ENCODE data around the gene TET3. TPM values are rescaled to one million over a fixed set of nuclear protein-coding genes. Genes with fewer than 3 reads are reported as not detected.

TET3 gene
- total RNA-seq, 2 donors from 2014 or later = 23.5 to 26.3 TPM

GRCh38 chr2:73979686-73980085 lies 5.0 kb upstream of the TET3 start:
- Mint-ChIP-seq H3K27me3 (ENCODE audit: insufficient read depth) (peaks cover 63% of the 10 kb centered on the region), H3K36me3 (ENCODE audit: low read depth) (no peaks in the 10 kb centered on the region), H3K9me3 (no peaks in the 10 kb centered on the region), H3K4me1 (peaks cover 23% of the 10 kb centered on the region), H3K4me3 (no peak overlapping the region), H3K27ac (no peak overlapping the region)
- Histone ChIP-seq H3K9me3 (ENCODE audit: control insufficient read depth, low read length) (no peaks in the 10 kb centered on the region), H3K4me3 (ENCODE audit: low read length) (no peak overlapping the region), H3K36me3 (ENCODE audit: control insufficient read depth, insufficient read depth, low read length) (no peaks in the 10 kb centered on the region), H3K9ac (ENCODE audit: extremely low read depth, low read length, poor library complexity, severe bottlenecking) (no peak overlapping the region), H3K27me3 (ENCODE audit: control insufficient read depth, insufficient read depth, low read length, poor library complexity, severe bottlenecking) (peaks cover 9% of the 10 kb centered on the region), H3K27ac (ENCODE audit: low read depth, low read length) (no peak overlapping the region), H3K4me1 (ENCODE audit: control insufficient read depth, insufficient read depth, low read length) (peaks cover 6% of the 10 kb centered on the region)
- whole genome bisulfite sequencing, 2 experiments (ENCODE audit: insufficient coverage in 1 of 2, insufficient read length in 1 of 2) = 67 to 68% methylated on average over 3 of the region's 3 CpGs
- DNase-seq = no peak
- TF ChIP-seq CTCF (conservative IDR thresholded peaks at IDR 0.05) = no peak

- Histone ChIP-seq H3K27me3 (ENCODE audit: control insufficient read depth, insufficient read depth, low read length, poor library complexity, severe bottlenecking) (peaks cover 9% of the 10 kb centered on the region), H3K9ac (ENCODE audit: extremely low read depth, low read length, poor library complexity, severe bottlenecking) (no peak overlapping the region), H3K36me3 (ENCODE audit: control insufficient read depth, insufficient read depth, low read length) (no peaks in the 10 kb centered on the region), H3K4me3 (ENCODE audit: low read length) (peak overlapping the region; percentile 77), H3K9me3 (ENCODE audit: control insufficient read depth, low read length) (no peaks in the 10 kb centered on the region), H3K4me1 (ENCODE audit: control insufficient read depth, insufficient read depth, low read length) (peaks cover 6% of the 10 kb centered on the region), H3K27ac (ENCODE audit: low read depth, low read length) (no peak overlapping the region)
- DNase-seq = no peak
- Mint-ChIP-seq H3K9me3 (no peaks in the 10 kb centered on the region), H3K4me3 (peak overlapping the region; percentile 62), H3K27ac (no peak overlapping the region), H3K27me3 (ENCODE audit: insufficient read depth) (peaks cover 63% of the 10 kb centered on the region), H3K4me1 (peaks cover 23% of the 10 kb centered on the region), H3K36me3 (ENCODE audit: low read depth) (no peaks in the 10 kb centered on the region)
- WGBS, 2 experiments (ENCODE audit: insufficient coverage in 1 of 2, insufficient read length in 1 of 2) = 89 to 100% methylated on average over 2 of the region's 2 CpGs
- TF ChIP-seq CTCF (conservative IDR thresholded peaks at IDR 0.05) = no peak
Observed at GRCh38 chr2:73980566-73980965, 4.1 kb upstream of the TET3 start.

DNA sequence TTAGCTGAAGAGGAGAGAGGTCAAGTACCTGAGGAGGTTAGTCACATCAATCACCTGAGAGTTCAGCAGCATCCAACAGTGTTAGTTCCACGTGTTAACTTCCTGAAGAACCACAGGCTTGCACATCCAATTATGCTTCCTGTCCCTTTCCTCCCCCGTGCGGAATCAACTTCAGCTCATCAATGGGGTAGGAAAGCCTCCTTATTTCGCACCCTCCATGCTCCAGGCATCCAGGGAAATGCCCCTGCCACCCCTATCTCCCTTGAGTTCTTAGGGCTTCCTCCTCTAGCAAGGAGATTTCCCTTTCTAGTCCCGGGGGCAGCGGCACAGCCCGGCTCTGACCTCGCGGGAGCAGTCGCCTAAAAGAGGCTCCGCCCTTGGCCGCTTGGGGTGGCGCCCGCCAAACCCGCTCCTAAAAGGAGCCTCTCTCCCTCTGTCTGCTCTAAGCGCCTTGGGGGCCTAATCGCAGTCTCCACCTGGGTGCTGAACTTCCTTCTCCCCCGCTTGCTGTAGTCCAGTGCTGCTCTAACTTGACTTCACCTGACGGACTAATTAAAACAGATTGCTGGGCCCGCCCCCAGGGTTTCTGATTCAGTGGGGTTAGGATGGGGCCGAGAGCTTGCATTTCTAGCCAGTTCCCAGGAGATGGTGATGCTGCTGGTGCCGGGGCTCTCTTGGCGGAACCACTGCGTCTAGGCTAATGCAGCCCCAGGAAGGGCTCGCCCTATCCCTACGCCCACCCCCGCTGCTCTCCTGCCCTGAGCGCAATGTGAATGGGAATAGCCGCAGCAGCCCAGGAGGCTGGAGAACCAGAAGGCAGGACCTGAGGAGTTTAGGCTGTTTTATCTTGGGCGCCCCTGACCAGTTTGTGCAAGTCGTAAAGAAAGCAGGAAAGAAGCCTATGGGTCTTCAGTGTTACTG lies 3.4 kb upstream of the TET3 start:
- Histone ChIP-seq H3K27ac (ENCODE audit: low read depth, low read length) (no peak overlapping the region), H3K36me3 (ENCODE audit: control insufficient read depth, insufficient read depth, low read length) (peaks cover 2% of the 10 kb centered on the region), H3K4me1 (ENCODE audit: control insufficient read depth, insufficient read depth, low read length) (peaks cover 10% of the 10 kb centered on the region), H3K27me3 (ENCODE audit: control insufficient read depth, insufficient read depth, low read length, poor library complexity, severe bottlenecking) (peaks cover 9% of the 10 kb centered on the region), H3K9ac (ENCODE audit: extremely low read depth, low read length, poor library complexity, severe bottlenecking) (peak overlapping the region; percentile 11), H3K9me3 (ENCODE audit: control insufficient read depth, low read length) (no peaks in the 10 kb centered on the region), H3K4me3 (ENCODE audit: low read length) (peak overlapping the region; percentile 77)
- Mint-ChIP-seq H3K36me3 (ENCODE audit: low read depth) (peaks cover 2% of the 10 kb centered on the region), H3K27ac (peak overlapping the region; percentile 28), H3K4me3 (peak overlapping the region; percentile 62), H3K27me3 (ENCODE audit: insufficient read depth) (peaks cover 63% of the 10 kb centered on the region), H3K9me3 (no peaks in the 10 kb centered on the region), H3K4me1 (peaks cover 31% of the 10 kb centered on the region)
- TF ChIP-seq CTCF (conservative IDR thresholded peaks at IDR 0.05) = no peak
- 8 to 9% methylated on average over 11 to 31 of the region's 31 CpGs for WGBS, 2 experiments (ENCODE audit: insufficient coverage in 1 of 2, insufficient read length in 1 of 2)
- DNase-seq = peak; percentile 92
